DOHH2 (cell line): Measurements from ENCODE around the gene ABTB2.

Source experiments
- H3F3A ChIP-seq: fragments of 200-600 bp; sonication (generic), shearing (Covaris generic); 2 replicates; pipeline ENCODE4 v1.6.0; 2016; ENCODE audit warnings: antibody characterized with exemption, mild to moderate bottlenecking; ENCODE audit not compliant: control insufficient read depth, insufficient read depth
- H3K27ac ChIP-seq: fragments of 200-600 bp; sonication (generic); 2 replicates; pipeline ENCODE4 v1.5.1; 2014; ENCODE audit warnings: low read depth, mild to moderate bottlenecking, low read length, moderate library complexity
- H3K27me3 ChIP-seq: fragments of 200-600 bp; sonication (generic); 2 replicates; pipeline ENCODE4 v1.6.1; 2014; ENCODE audit warnings: mild to moderate bottlenecking, low read length, mixed read lengths; ENCODE audit not compliant: control insufficient read depth
- H3K36me3 ChIP-seq: fragments of 200-600 bp; sonication (generic); 2 replicates; pipeline ENCODE4 v1.6.1; 2014; ENCODE audit warnings: mild to moderate bottlenecking, low read length, moderate library complexity, mixed read lengths; ENCODE audit not compliant: control insufficient read depth
- H3K4me1 ChIP-seq: fragments of 200-600 bp; sonication (generic); 2 replicates; pipeline ENCODE4 v1.6.1; 2014; ENCODE audit warnings: mild to moderate bottlenecking, low read length, mixed read lengths; ENCODE audit not compliant: control insufficient read depth
- H3K4me2 ChIP-seq: fragments of 200-600 bp; sonication (generic); 2 replicates; pipeline ENCODE4 v1.6.0; 2014; ENCODE audit warnings: mild to moderate bottlenecking, low read length, moderate library complexity
- H3K4me3 ChIP-seq: fragments of 200-600 bp; sonication (generic); 2 replicates; pipeline ENCODE4 v1.5.1; 2014; ENCODE audit warnings: mild to moderate bottlenecking, low read length, mixed read lengths
- H3K79me2 ChIP-seq: fragments of 200-600 bp; sonication (generic); 2 replicates; pipeline ENCODE4 v1.6.1; 2014; ENCODE audit warnings: mild to moderate bottlenecking, low read length, mixed read lengths; ENCODE audit not compliant: control insufficient read depth
- H3K9me2 ChIP-seq: fragments of 200-600 bp; sonication (generic); replicated peaks from 2 replicates; pipeline ENCODE4 v1.6.1; 2014; ENCODE audit warnings: mild to moderate bottlenecking, low read length, mixed read lengths; ENCODE audit not compliant: control insufficient read depth
- H3K9me3 ChIP-seq: fragments of 200-600 bp; sonication (generic); 2 replicates; pipeline ENCODE4 v1.6.1; 2014; ENCODE audit warnings: antibody characterized with exemption, low read length, mixed read lengths; ENCODE audit not compliant: control insufficient read depth, insufficient read depth
- H4K20me1 ChIP-seq: fragments of 200-600 bp; sonication (generic); 2 replicates; pipeline ENCODE4 v1.6.0; 2014; ENCODE audit warnings: low read depth, mild to moderate bottlenecking, antibody characterized with exemption, low read length, moderate library complexity; ENCODE audit not compliant: control insufficient read depth, insufficient read depth
- CTCF ChIP-seq: fragments of 200-600 bp; sonication (generic); IDR thresholded peaks from one replicate; pipeline ENCODE4 v1.5.1; 2014; ENCODE audit warnings: antibody characterized with exemption, mild to moderate bottlenecking, low read depth, low read length; ENCODE audit not compliant: poor library complexity, severe bottlenecking
- EZH2phosphoT487 ChIP-seq: fragments of 200-600 bp; sonication (generic); IDR thresholded peaks from 2 replicates; pipeline ENCODE4 v1.6.1; 2017; ENCODE audit warnings: borderline replicate concordance, mild to moderate bottlenecking, antibody characterized with exemption, low read length, moderate library complexity, mixed read lengths

Gene ABTB2

GRCh38 chr11:34335801-34336200 lies 22.0 kb downstream of the ABTB2 start:
- Histone ChIP-seq H3K27me3 (peaks cover 8% of the 10 kb centered on the region; the same call in 1 of the 2 replicates), H3K36me3 (no peaks in the 10 kb centered on the region), H3F3A (no peaks in the 10 kb centered on the region), H3K9me3 (no peaks in the 10 kb centered on the region), H3K4me3 (no peak overlapping the region), H3K79me2 (no peaks in the 10 kb centered on the region), H3K4me2 (no peak overlapping the region), H3K27ac (no peak overlapping the region), H3K9me2 (no peaks in the 10 kb centered on the region), H4K20me1 (no peaks in the 10 kb centered on the region), H3K4me1 (no peaks in the 10 kb centered on the region)
- TF ChIP-seq EZH2phosphoT487 (no peak), CTCF (no peak)

- no peaks in the 10 kb centered on the region for H4K20me1 ChIP-seq
- no peak overlapping the region for H3K4me2 ChIP-seq
- H3K27me3 ChIP-seq, result peaks cover 10% of the 10 kb centered on the region; the same call in 1 of the 2 replicates
- H3K27ac ChIP-seq, result no peak overlapping the region
- no peaks in the 10 kb centered on the region for H3K4me1 ChIP-seq
- no peak overlapping the region for H3K4me3 ChIP-seq
- H3K79me2 ChIP-seq, result no peaks in the 10 kb centered on the region
- H3F3A ChIP-seq, result no peaks in the 10 kb centered on the region
- no peak for TF ChIP-seq EZH2phosphoT487
- H3K9me3 ChIP-seq, result no peaks in the 10 kb centered on the region
- H3K9me2 ChIP-seq, result no peaks in the 10 kb centered on the region
- H3K36me3 ChIP-seq, result no peaks in the 10 kb centered on the region
These were observed 22.5 kb downstream of the ABTB2 start for GRCh38 chr11:34335331-34335730.

GRCh38 chr11:34333787-34334186 lies 24.0 kb downstream of the ABTB2 start:
- TF ChIP-seq CTCF, result no peak
- no peak for TF ChIP-seq EZH2phosphoT487
- H3F3A ChIP-seq, result no peaks in the 10 kb centered on the region
- H3K27me3 ChIP-seq, result peaks cover 12% of the 10 kb centered on the region; the same call in 1 of the 2 replicates
- no peaks in the 10 kb centered on the region for H3K79me2 ChIP-seq
- H3K4me1 ChIP-seq, result no peaks in the 10 kb centered on the region
- no peak overlapping the region for H3K4me3 ChIP-seq
- H4K20me1 ChIP-seq, result no peaks in the 10 kb centered on the region
- no peaks in the 10 kb centered on the region for H3K9me3 ChIP-seq
- no peak overlapping the region for H3K27ac ChIP-seq
- no peaks in the 10 kb centered on the region for H3K9me2 ChIP-seq
- no peak overlapping the region for H3K4me2 ChIP-seq
- H3K36me3 ChIP-seq, result no peaks in the 10 kb centered on the region

- no peaks in the 10 kb centered on the region for H3K4me1 ChIP-seq
- H3K4me2 ChIP-seq, result no peak overlapping the region
- no peaks in the 10 kb centered on the region for H4K20me1 ChIP-seq
- H3K4me3 ChIP-seq, result no peak overlapping the region
- TF ChIP-seq EZH2phosphoT487 (no peak), CTCF (no peak)
- no peak overlapping the region for H3K27ac ChIP-seq
- H3K79me2 ChIP-seq, result no peaks in the 10 kb centered on the region
- H3K9me2 ChIP-seq, result no peaks in the 10 kb centered on the region
- H3K36me3 ChIP-seq, result no peaks in the 10 kb centered on the region
- H3K27me3 ChIP-seq, result peaks cover 14% of the 10 kb centered on the region; the same call in 1 of the 2 replicates
- H3F3A ChIP-seq, result no peaks in the 10 kb centered on the region
- no peaks in the 10 kb centered on the region for H3K9me3 ChIP-seq
These were observed 25.3 kb downstream of the ABTB2 start for GRCh38 chr11:34332524-34332923.
